Measurements from ENCODE around the gene ZNF280C. TPM values are rescaled to one million over a fixed set of nuclear protein-coding genes. Genes with fewer than 3 reads are reported as not detected.

The ZNF280C gene
- total RNA-seq, 1 experiment from 2014 or later, result 12.9 TPM

DNA sequence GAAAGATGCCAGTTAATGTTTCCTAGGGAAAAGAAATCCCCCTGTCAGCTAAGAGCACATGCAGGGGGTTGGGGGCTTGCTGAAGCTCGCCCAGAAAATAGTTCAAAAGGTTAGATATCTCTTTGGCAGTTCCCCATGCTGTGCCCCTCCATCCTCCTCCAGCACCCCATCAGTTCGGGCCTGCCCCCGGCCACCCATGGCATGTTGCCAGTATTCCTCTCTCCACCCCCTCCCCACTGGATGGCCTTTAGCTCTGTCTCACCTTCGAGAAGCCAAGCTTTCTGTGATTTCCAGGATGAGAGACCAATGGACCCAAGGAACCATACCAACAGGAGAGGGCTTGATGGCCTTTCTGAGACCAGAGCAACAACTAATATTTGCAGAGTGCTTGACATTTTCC, 91.8 kb downstream of the ZNF280C start:
- intact Hi-C loops (cut with micrococcal nuclease; ENCODE audit: unreplicated experiment), result no loop called here
- TF ChIP-seq, protein P1, sequence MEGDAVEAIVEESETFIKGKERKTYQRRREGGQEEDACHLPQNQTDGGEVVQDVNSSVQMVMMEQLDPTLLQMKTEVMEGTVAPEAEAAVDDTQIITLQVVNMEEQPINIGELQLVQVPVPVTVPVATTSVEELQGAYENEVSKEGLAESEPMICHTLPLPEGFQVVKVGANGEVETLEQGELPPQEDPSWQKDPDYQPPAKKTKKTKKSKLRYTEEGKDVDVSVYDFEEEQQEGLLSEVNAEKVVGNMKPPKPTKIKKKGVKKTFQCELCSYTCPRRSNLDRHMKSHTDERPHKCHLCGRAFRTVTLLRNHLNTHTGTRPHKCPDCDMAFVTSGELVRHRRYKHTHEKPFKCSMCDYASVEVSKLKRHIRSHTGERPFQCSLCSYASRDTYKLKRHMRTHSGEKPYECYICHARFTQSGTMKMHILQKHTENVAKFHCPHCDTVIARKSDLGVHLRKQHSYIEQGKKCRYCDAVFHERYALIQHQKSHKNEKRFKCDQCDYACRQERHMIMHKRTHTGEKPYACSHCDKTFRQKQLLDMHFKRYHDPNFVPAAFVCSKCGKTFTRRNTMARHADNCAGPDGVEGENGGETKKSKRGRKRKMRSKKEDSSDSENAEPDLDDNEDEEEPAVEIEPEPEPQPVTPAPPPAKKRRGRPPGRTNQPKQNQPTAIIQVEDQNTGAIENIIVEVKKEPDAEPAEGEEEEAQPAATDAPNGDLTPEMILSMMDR (IDR thresholded peaks at IDR 0.05), result no peak
- TF ChIP-seq TCF7L2 (IDR thresholded peaks at IDR 0.05; ENCODE audit: low read depth, low read length) (no peak), SIN3A (IDR thresholded peaks at IDR 0.05; ENCODE audit: borderline replicate concordance, insufficient read depth, low read depth, low read length) (no peak), POLR2AphosphoS5 (IDR thresholded peaks at IDR 0.05; ENCODE audit: low read depth, low read length) (no peak)
- TF ChIP-seq, protein P2, sequence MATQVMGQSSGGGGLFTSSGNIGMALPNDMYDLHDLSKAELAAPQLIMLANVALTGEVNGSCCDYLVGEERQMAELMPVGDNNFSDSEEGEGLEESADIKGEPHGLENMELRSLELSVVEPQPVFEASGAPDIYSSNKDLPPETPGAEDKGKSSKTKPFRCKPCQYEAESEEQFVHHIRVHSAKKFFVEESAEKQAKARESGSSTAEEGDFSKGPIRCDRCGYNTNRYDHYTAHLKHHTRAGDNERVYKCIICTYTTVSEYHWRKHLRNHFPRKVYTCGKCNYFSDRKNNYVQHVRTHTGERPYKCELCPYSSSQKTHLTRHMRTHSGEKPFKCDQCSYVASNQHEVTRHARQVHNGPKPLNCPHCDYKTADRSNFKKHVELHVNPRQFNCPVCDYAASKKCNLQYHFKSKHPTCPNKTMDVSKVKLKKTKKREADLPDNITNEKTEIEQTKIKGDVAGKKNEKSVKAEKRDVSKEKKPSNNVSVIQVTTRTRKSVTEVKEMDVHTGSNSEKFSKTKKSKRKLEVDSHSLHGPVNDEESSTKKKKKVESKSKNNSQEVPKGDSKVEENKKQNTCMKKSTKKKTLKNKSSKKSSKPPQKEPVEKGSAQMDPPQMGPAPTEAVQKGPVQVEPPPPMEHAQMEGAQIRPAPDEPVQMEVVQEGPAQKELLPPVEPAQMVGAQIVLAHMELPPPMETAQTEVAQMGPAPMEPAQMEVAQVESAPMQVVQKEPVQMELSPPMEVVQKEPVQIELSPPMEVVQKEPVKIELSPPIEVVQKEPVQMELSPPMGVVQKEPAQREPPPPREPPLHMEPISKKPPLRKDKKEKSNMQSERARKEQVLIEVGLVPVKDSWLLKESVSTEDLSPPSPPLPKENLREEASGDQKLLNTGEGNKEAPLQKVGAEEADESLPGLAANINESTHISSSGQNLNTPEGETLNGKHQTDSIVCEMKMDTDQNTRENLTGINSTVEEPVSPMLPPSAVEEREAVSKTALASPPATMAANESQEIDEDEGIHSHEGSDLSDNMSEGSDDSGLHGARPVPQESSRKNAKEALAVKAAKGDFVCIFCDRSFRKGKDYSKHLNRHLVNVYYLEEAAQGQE (IDR thresholded peaks at IDR 0.05; ENCODE audit: insufficient read depth in 1 of 2, low read depth in 2 of 2, low read length in 1 of 2), result no peak
- Histone ChIP-seq H3K4me1 (ENCODE audit: control insufficient read depth, insufficient read depth, low read length) (peaks cover 21% of the 10 kb centered on the region), H3K36me3 (ENCODE audit: control insufficient read depth, insufficient read depth, low read length) (no peaks in the 10 kb centered on the region), H3K27me3 (ENCODE audit: control insufficient read depth, insufficient read depth, low read length) (no peaks in the 10 kb centered on the region), H3K4me3 (ENCODE audit: low read depth in 2 of 2, low read length in 2 of 2) (no peak overlapping the region), H3K27ac (ENCODE audit: low read length) (no peak overlapping the region), H3K9me3 (ENCODE audit: control insufficient read depth, insufficient read depth, low read depth, low read length) (no peaks in the 10 kb centered on the region)
- in situ Hi-C loops (cut with HindIII; ENCODE audit: low pct_unique_long_range_greater_than_20kb, low sequenced_read_pairs), result no loop called here
- ChIA-PET CTCF (no interaction called here), POLR2A (no interaction called here)
- BruUV-seq (replicated peaks), result no TSS peak
- DNase-seq (ENCODE audit: low read depth, low spot score) (no peak), ATAC-seq (no peak)

DNA sequence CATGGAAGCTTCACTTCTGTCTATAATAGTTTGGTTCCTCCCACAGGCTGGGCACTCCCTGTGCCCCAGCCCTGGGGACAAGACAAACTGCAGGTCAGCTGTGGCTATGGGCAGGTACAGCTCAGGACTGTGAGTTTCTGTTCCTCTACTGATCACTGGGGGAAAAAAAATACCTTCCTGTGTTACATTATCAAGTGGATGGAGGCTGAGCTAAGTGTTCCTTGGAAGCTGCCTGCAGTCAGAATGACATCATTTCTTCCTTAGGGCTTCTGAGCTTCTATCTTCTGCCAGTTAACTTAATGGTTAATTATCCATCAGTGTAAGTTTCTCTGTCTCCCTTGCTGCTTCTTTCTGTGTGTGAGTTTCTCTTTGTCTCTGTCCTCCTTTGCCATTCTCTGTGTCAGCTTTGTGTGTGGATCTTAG, 92.3 kb downstream of the ZNF280C start:
- Histone ChIP-seq H3K27ac (ENCODE audit: low read length) (no peak overlapping the region), H3K4me1 (ENCODE audit: control insufficient read depth, insufficient read depth, low read length) (peaks cover 21% of the 10 kb centered on the region), H3K9me3 (ENCODE audit: control insufficient read depth, insufficient read depth, low read depth, low read length) (no peaks in the 10 kb centered on the region), H3K4me3 (ENCODE audit: low read depth in 2 of 2, low read length in 2 of 2) (no peak overlapping the region), H3K27me3 (ENCODE audit: control insufficient read depth, insufficient read depth, low read length) (no peaks in the 10 kb centered on the region), H3K36me3 (ENCODE audit: control insufficient read depth, insufficient read depth, low read length) (no peaks in the 10 kb centered on the region)
- intact Hi-C loops (cut with micrococcal nuclease; ENCODE audit: unreplicated experiment), result no loop called here
- in situ Hi-C loops (cut with HindIII; ENCODE audit: low pct_unique_long_range_greater_than_20kb, low sequenced_read_pairs), result no loop called here
- ChIA-PET POLR2A (no interaction called here), CTCF (no interaction called here)
- no TSS peak for BruUV-seq (replicated peaks)
- DNase-seq (ENCODE audit: low read depth, low spot score) (no peak), ATAC-seq (no peak)
- TF ChIP-seq SIN3A (IDR thresholded peaks at IDR 0.05; ENCODE audit: borderline replicate concordance, insufficient read depth, low read depth, low read length), result no peak
- TF ChIP-seq, protein P2 (IDR thresholded peaks at IDR 0.05; ENCODE audit: insufficient read depth in 1 of 2, low read depth in 2 of 2, low read length in 1 of 2), result no peak
- TF ChIP-seq, protein P1 (IDR thresholded peaks at IDR 0.05), result no peak
- no peak for TF ChIP-seq POLR2AphosphoS5 (IDR thresholded peaks at IDR 0.05; ENCODE audit: low read depth, low read length)
- TF ChIP-seq TCF7L2 (IDR thresholded peaks at IDR 0.05; ENCODE audit: low read depth, low read length), result no peak

Data from Panc1 (cell line).